ENCODE measurements around the gene PTPRN2. TPM values are rescaled to one million over a fixed set of nuclear protein-coding genes. Genes with fewer than 3 reads are reported as not detected.

Gene PTPRN2
- total RNA-seq, 1 experiment from 2014 or later, result 0.11 TPM

- CTCF ChIA-PET, result no interaction called here
- DNase-seq (ENCODE audit: low spot score), result no peak
- Histone ChIP-seq H3K36me3 (ENCODE audit: insufficient read depth, low read length, poor library complexity, severe bottlenecking) (no peaks in the 10 kb centered on the region), H3K9me3 (ENCODE audit: low read depth, low read length, poor library complexity, severe bottlenecking) (peaks cover 3% of the 10 kb centered on the region), H3K4me3 (ENCODE audit: low read depth, low read length, poor library complexity, severe bottlenecking) (no peak overlapping the region), H3K27ac (ENCODE audit: low read depth, low read length, poor library complexity, severe bottlenecking) (no peak overlapping the region), H3K27me3 (replicated peaks; ENCODE audit: insufficient read depth, low read depth, low read length, poor library complexity) (peaks cover 28% of the 10 kb centered on the region), H3K4me1 (ENCODE audit: insufficient read depth, low read length, poor library complexity, severe bottlenecking) (no peaks in the 10 kb centered on the region)
- no TSS peak for BruUV-seq (replicated peaks)
- intact Hi-C loops (cut with micrococcal nuclease; ENCODE audit: unreplicated experiment), result no loop called here
- POLR2A ChIA-PET (ENCODE audit: low non-redundant PET), result no interaction called here
- no peak for TF ChIP-seq CTCF (conservative IDR thresholded peaks at IDR 0.05; ENCODE audit: low read depth, low read length)
- TF ChIP-seq EZH2 (IDR thresholded peaks at IDR 0.05; ENCODE audit: borderline replicate concordance, low read depth, low read length, poor library complexity, severe bottlenecking), result no peak
These were observed 13.2 kb downstream of the PTPRN2 start for GRCh38 chr7:158574308-158575036.

GRCh38 chr7:158573310-158573709 is 14.3 kb downstream of the PTPRN2 start:
- no peak overlapping the region for H3K27ac ChIP-seq (ENCODE audit: low read depth, low read length, poor library complexity, severe bottlenecking)
- POLR2A ChIA-PET (ENCODE audit: low non-redundant PET), result no interaction called here
- H3K27me3 ChIP-seq (replicated peaks; ENCODE audit: insufficient read depth, low read depth, low read length, poor library complexity), result peaks cover 39% of the 10 kb centered on the region
- DNase-seq (ENCODE audit: low spot score), result no peak
- no peak for TF ChIP-seq CTCF (conservative IDR thresholded peaks at IDR 0.05; ENCODE audit: low read depth, low read length)
- no peak for TF ChIP-seq EZH2 (IDR thresholded peaks at IDR 0.05; ENCODE audit: borderline replicate concordance, low read depth, low read length, poor library complexity, severe bottlenecking)
- no TSS peak for BruUV-seq (replicated peaks)
- H3K4me1 ChIP-seq (ENCODE audit: insufficient read depth, low read length, poor library complexity, severe bottlenecking), result no peaks in the 10 kb centered on the region
- H3K36me3 ChIP-seq (ENCODE audit: insufficient read depth, low read length, poor library complexity, severe bottlenecking), result no peaks in the 10 kb centered on the region
- no peak overlapping the region for H3K4me3 ChIP-seq (ENCODE audit: low read depth, low read length, poor library complexity, severe bottlenecking)
- H3K9me3 ChIP-seq (ENCODE audit: low read depth, low read length, poor library complexity, severe bottlenecking), result no peaks in the 10 kb centered on the region
- CTCF ChIA-PET, result no interaction called here
- intact Hi-C loops (cut with micrococcal nuclease; ENCODE audit: unreplicated experiment), result no loop called here

GRCh38 chr7:158572000-158572828 is 15.4 kb downstream of the PTPRN2 start:
- Histone ChIP-seq H3K36me3 (ENCODE audit: insufficient read depth, low read length, poor library complexity, severe bottlenecking) (no peaks in the 10 kb centered on the region), H3K9me3 (ENCODE audit: low read depth, low read length, poor library complexity, severe bottlenecking) (no peaks in the 10 kb centered on the region), H3K27ac (ENCODE audit: low read depth, low read length, poor library complexity, severe bottlenecking) (no peak overlapping the region), H3K27me3 (replicated peaks; ENCODE audit: insufficient read depth, low read depth, low read length, poor library complexity) (peaks cover 47% of the 10 kb centered on the region), H3K4me1 (ENCODE audit: insufficient read depth, low read length, poor library complexity, severe bottlenecking) (no peaks in the 10 kb centered on the region), H3K4me3 (ENCODE audit: low read depth, low read length, poor library complexity, severe bottlenecking) (no peak overlapping the region)
- ChIA-PET POLR2A (ENCODE audit: low non-redundant PET) (no interaction called here), CTCF (no interaction called here)
- BruUV-seq (replicated peaks), result no TSS peak
- intact Hi-C loops (cut with micrococcal nuclease; ENCODE audit: unreplicated experiment), result no loop called here
- TF ChIP-seq EZH2 (IDR thresholded peaks at IDR 0.05; ENCODE audit: borderline replicate concordance, low read depth, low read length, poor library complexity, severe bottlenecking), result no peak
- TF ChIP-seq CTCF (conservative IDR thresholded peaks at IDR 0.05; ENCODE audit: low read depth, low read length), result peak; percentile 42
- DNase-seq (ENCODE audit: low spot score), result peak; percentile 49

Measured in A673 (cell line).